Gastroesophageal sphincter (tissue), 3 donors: ENCODE measurements around the gene TIAM2.

Experiments used
- CTCF ChIP-seq, 4 experiments: fragments of 200-600 bp in 2 of 4; fragments of 450-650 bp in 2 of 4; sonication (generic) in 1 of 4; IDR thresholded peaks; one replicate each; pipeline ENCODE4 v1.5.1; 2017 to 2019; ENCODE audit warnings: antibody characterized with exemption in 4 of 4, mild to moderate bottlenecking in 2 of 4, moderate library complexity in 2 of 4
- EP300 ChIP-seq: sonication (generic); formaldehyde crosslinking; IDR thresholded peaks from one replicate; pipeline ENCODE4 v1.6.1; 2017; ENCODE audit warnings: antibody characterized with exemption, mild to moderate bottlenecking
- POLR2A ChIP-seq, 2 donors: fragments of 450-650 bp; IDR thresholded peaks; one replicate each; pipeline ENCODE4 v1.6.1; 2017; ENCODE audit warnings: antibody characterized with exemption in 2 of 2, mild to moderate bottlenecking in 2 of 2, moderate library complexity in 1 of 2

DNA sequence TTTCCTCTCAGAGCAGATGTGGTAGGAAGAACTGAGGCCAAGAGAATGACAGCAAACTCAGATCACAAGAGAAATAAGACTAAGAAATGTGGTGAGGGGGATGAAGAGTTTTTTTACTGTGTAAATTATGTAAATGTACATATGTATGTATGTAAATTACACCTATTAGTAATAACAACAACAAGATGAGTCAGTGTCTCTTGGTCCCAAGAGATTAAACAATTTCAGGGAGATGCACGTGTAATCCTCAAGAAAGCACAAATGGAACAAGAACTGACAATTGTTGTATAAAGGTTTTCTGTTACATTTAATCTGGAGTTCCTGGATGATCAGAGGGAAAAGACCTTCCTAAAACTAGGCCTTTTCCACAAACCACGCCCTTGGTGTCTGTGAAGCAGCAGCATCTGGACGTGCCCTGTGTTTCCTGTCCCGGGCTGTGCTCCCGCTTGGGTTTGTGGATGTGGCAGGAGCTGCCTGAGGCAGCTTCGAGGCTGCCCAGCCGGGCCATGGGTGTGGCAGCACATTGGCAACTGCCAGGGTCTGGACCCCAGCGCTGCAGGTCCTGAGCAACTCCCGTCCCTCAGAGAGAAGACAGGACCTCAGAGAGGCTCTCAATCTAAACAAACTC lies 269.7 kb downstream of the TIAM2 start:
- no peak for TF ChIP-seq EP300
- no peak for TF ChIP-seq CTCF (IDR thresholded peaks at IDR 0.05)
- TF ChIP-seq POLR2A (IDR thresholded peaks at IDR 0.05), result no peak
